Activated CD4-positive, alpha-beta memory T cell treated with anti-CD3 and anti-CD28 coated beads for 36 hours (primary cell): ENCODE results near the gene PNKP. TPM values are rescaled to one million over a fixed set of nuclear protein-coding genes. Genes with fewer than 3 reads are reported as not detected.
A peak's percentile ranks its signal among the peaks of the same experiment; 100 is the strongest.

Source experiments
- CTCF ChIA-PET: fragments of 350-600 bp; sonication (Branson Sonifier 250); formaldehyde crosslinking; loops from one replicate; lab custom pipeline; 2021; ENCODE audit warnings: antibody characterized with exemption, inconsistent platforms; lab: Charles Lee
- POLR2A ChIA-PET: fragments of 350-600 bp; sonication (Branson Sonifier 250); formaldehyde crosslinking; loops from one replicate; lab custom pipeline; 2021; ENCODE audit warnings: antibody characterized with exemption; lab: Charles Lee
- DNase-seq: peaks from one replicate; pipeline ENCODE4 v3.0.0-alpha.2; 2020
- H3K27ac Mint-ChIP-seq: one replicate; pipeline ENCODE4 v1.8.0; 2021; ENCODE audit warnings: mixed read lengths
- H3K27me3 Mint-ChIP-seq: one replicate; pipeline ENCODE4 v1.8.0; 2021; ENCODE audit warnings: mixed read lengths
- H3K36me3 Mint-ChIP-seq: one replicate; pipeline ENCODE4 v1.8.0; 2021; ENCODE audit warnings: mixed read lengths
- H3K4me1 Mint-ChIP-seq: one replicate; pipeline ENCODE4 v1.8.0; 2021; ENCODE audit warnings: low read depth, mixed read lengths
- H3K4me3 Mint-ChIP-seq: one replicate; pipeline ENCODE4 v1.8.0; 2021; ENCODE audit warnings: mild to moderate bottlenecking, mixed read lengths
- H3K9me3 Mint-ChIP-seq: one replicate; pipeline ENCODE4 v1.8.0; 2021; ENCODE audit warnings: mixed read lengths
- intact Hi-C: fragments of 100-400 bp; cut with micrococcal nuclease; formaldehyde crosslinking; loops from one replicate; pipeline ENCODE4 v1.15.1; 2023
- total RNA-seq, 2 experiments: library from RNA; stranded (reverse); gene quantifications; one replicate each; pipeline ENCODE4 v1.2.3, GENCODE V29; 2021

The PNKP gene
- total RNA-seq, 2 experiments from 2014 or later, result 88.7 to 98.6 TPM

GRCh38 chr19:49862391-49863253 lies 4.8 kb downstream of the PNKP start:
- peaks cover 28% of the 10 kb centered on the region for H3K4me1 Mint-ChIP-seq
- H3K36me3 Mint-ChIP-seq, result peaks cover 54% of the 10 kb centered on the region
- H3K27me3 Mint-ChIP-seq, result no peaks in the 10 kb centered on the region
- peak; percentile 38 for DNase-seq
- H3K27ac Mint-ChIP-seq, result no peak overlapping the region
- no peaks in the 10 kb centered on the region for H3K9me3 Mint-ChIP-seq
- intact Hi-C loops, result no loop called here
- POLR2A ChIA-PET, result interaction anchor here (1.1 kb wide), 1 partner anchor 9 kb away, joined by 3 read pairs; no protein-coding TSS in a partner anchor
- no peak overlapping the region for H3K4me3 Mint-ChIP-seq
- CTCF ChIA-PET, result interaction anchor here (1.4 kb wide), 1 partner anchor 53 kb away, joined by 4 read pairs; no protein-coding TSS in a partner anchor

- H3K27me3 Mint-ChIP-seq, result no peaks in the 10 kb centered on the region
- no peak overlapping the region for H3K4me3 Mint-ChIP-seq
- H3K36me3 Mint-ChIP-seq, result peaks cover 53% of the 10 kb centered on the region
- CTCF ChIA-PET, result no interaction called here
- peaks cover 25% of the 10 kb centered on the region for H3K4me1 Mint-ChIP-seq
- intact Hi-C loops, result no loop called here
- DNase-seq, result no peak
- H3K27ac Mint-ChIP-seq, result no peak overlapping the region
- H3K9me3 Mint-ChIP-seq, result no peaks in the 10 kb centered on the region
- POLR2A ChIA-PET, result no interaction called here
Measured at GRCh38 chr19:49861541-49862378, 5.6 kb downstream of the PNKP start.

- ChIA-PET POLR2A (no interaction called here), CTCF (no interaction called here)
- Mint-ChIP-seq H3K9me3 (no peaks in the 10 kb centered on the region), H3K4me1 (peaks cover 18% of the 10 kb centered on the region), H3K27ac (no peak overlapping the region), H3K36me3 (peaks cover 47% of the 10 kb centered on the region), H3K27me3 (no peaks in the 10 kb centered on the region), H3K4me3 (no peak overlapping the region)
- no peak for DNase-seq
- intact Hi-C loops, result no loop called here
Measured at GRCh38 chr19:49861107-49861506, 6.3 kb downstream of the PNKP start.

- Mint-ChIP-seq H3K9me3 (no peaks in the 10 kb centered on the region), H3K36me3 (peaks cover 46% of the 10 kb centered on the region), H3K27ac (no peak overlapping the region), H3K4me3 (no peak overlapping the region), H3K4me1 (peaks cover 12% of the 10 kb centered on the region), H3K27me3 (no peaks in the 10 kb centered on the region)
- POLR2A ChIA-PET, result no interaction called here
- intact Hi-C loops, result no loop called here
- CTCF ChIA-PET, result no interaction called here
- DNase-seq, result no peak
Measured at GRCh38 chr19:49860336-49861102, 6.9 kb downstream of the PNKP start.

- POLR2A ChIA-PET, result interaction anchor here (1.8 kb wide), 1 partner anchor 10 kb away, joined by 4 read pairs; no protein-coding TSS in a partner anchor
Measured at GRCh38 chr19:49859682-49860335, 7.6 kb downstream of the PNKP start.

GRCh38 chr19:49858088-49858985 lies 9.0 kb downstream of the PNKP start:
- Mint-ChIP-seq H3K27ac (no peak overlapping the region), H3K9me3 (no peaks in the 10 kb centered on the region), H3K4me3 (no peak overlapping the region), H3K4me1 (peaks cover 7% of the 10 kb centered on the region), H3K36me3 (peaks cover 32% of the 10 kb centered on the region), H3K27me3 (no peaks in the 10 kb centered on the region)
- CTCF ChIA-PET, result interaction anchor here (0.8 to 1.5 kb wide), 2 partner anchors 10 to 11 kb away, joined by 3 to 4 read pairs; no protein-coding TSS in a partner anchor
- intact Hi-C loops, result no loop called here
- no peak for DNase-seq
- POLR2A ChIA-PET, result interaction anchor here (1.0 to 1.8 kb wide), 3 partner anchors 11 to 19 kb away, joined by 3 to 4 read pairs (median 4); partner anchors contain the start of genes AKT1S1 and TBC1D17

More at GRCh38 chr19:49859682-49860335, 7.6 kb downstream of the PNKP start:
- Mint-ChIP-seq H3K4me3 (no peak overlapping the region), H3K27me3 (no peaks in the 10 kb centered on the region), H3K36me3 (peaks cover 44% of the 10 kb centered on the region), H3K4me1 (peaks cover 6% of the 10 kb centered on the region), H3K27ac (peak overlapping the region; percentile 23), H3K9me3 (no peaks in the 10 kb centered on the region)
- CTCF ChIA-PET, result no interaction called here
- intact Hi-C loops, result no loop called here
- no peak for DNase-seq

GRCh38 chr19:49857838-49858087 lies 9.6 kb downstream of the PNKP start:
- no peaks in the 10 kb centered on the region for H3K27me3 Mint-ChIP-seq
- no peak overlapping the region for H3K4me3 Mint-ChIP-seq
- peaks cover 7% of the 10 kb centered on the region for H3K4me1 Mint-ChIP-seq
- no peaks in the 10 kb centered on the region for H3K9me3 Mint-ChIP-seq
- peaks cover 29% of the 10 kb centered on the region for H3K36me3 Mint-ChIP-seq
- ChIA-PET CTCF (interaction anchor here (0.8 to 1.5 kb wide), 2 partner anchors 11 to 12 kb away, joined by 3 to 4 read pairs; no protein-coding TSS in a partner anchor), POLR2A (interaction anchor here (1.0 to 1.3 kb wide), 2 partner anchors 18 to 20 kb away, joined by 3 to 4 read pairs; partner anchors contain the start of genes AKT1S1 and TBC1D17)
- H3K27ac Mint-ChIP-seq, result no peak overlapping the region
- no peak for DNase-seq
- intact Hi-C loops, result no loop called here

GRCh38 chr19:49857061-49857837 lies 10.1 kb downstream of the PNKP start:
- peaks cover 29% of the 10 kb centered on the region for H3K36me3 Mint-ChIP-seq
- CTCF ChIA-PET, result interaction anchor here (0.6 to 1.5 kb wide), 2 partner anchors 12 to 138 kb away, joined by 3 read pairs; no protein-coding TSS in a partner anchor
- H3K27me3 Mint-ChIP-seq, result no peaks in the 10 kb centered on the region
- DNase-seq, result no peak
- H3K9me3 Mint-ChIP-seq, result no peaks in the 10 kb centered on the region
- H3K27ac Mint-ChIP-seq, result no peak overlapping the region
- H3K4me1 Mint-ChIP-seq, result peaks cover 12% of the 10 kb centered on the region
- intact Hi-C loops, result no loop called here
- POLR2A ChIA-PET, result interaction anchor here (1.0 to 1.3 kb wide), 2 partner anchors 19 to 20 kb away, joined by 3 to 4 read pairs; partner anchors contain the start of genes AKT1S1 and TBC1D17
- no peak overlapping the region for H3K4me3 Mint-ChIP-seq

GRCh38 chr19:49856574-49857021 lies 10.8 kb downstream of the PNKP start:
- H3K4me1 Mint-ChIP-seq, result peaks cover 15% of the 10 kb centered on the region
- ChIA-PET CTCF (interaction anchor here (0.6 kb wide), 1 partner anchor 138 kb away, joined by 3 read pairs; no protein-coding TSS in a partner anchor), POLR2A (no interaction called here)
- H3K36me3 Mint-ChIP-seq, result peaks cover 25% of the 10 kb centered on the region
- no peak for DNase-seq
- H3K27ac Mint-ChIP-seq, result no peak overlapping the region
- H3K27me3 Mint-ChIP-seq, result no peaks in the 10 kb centered on the region
- intact Hi-C loops, result no loop called here
- H3K4me3 Mint-ChIP-seq, result no peak overlapping the region
- H3K9me3 Mint-ChIP-seq, result no peaks in the 10 kb centered on the region
